Measurements from ENCODE around the gene HOXB9. TPM values are rescaled to one million over a fixed set of nuclear protein-coding genes. Genes with fewer than 3 reads are reported as not detected.

HOXB9 gene
- total RNA-seq, 4 donors from 2014 or later = 0.09 to 0.48 TPM; not detected in 2

DNA sequence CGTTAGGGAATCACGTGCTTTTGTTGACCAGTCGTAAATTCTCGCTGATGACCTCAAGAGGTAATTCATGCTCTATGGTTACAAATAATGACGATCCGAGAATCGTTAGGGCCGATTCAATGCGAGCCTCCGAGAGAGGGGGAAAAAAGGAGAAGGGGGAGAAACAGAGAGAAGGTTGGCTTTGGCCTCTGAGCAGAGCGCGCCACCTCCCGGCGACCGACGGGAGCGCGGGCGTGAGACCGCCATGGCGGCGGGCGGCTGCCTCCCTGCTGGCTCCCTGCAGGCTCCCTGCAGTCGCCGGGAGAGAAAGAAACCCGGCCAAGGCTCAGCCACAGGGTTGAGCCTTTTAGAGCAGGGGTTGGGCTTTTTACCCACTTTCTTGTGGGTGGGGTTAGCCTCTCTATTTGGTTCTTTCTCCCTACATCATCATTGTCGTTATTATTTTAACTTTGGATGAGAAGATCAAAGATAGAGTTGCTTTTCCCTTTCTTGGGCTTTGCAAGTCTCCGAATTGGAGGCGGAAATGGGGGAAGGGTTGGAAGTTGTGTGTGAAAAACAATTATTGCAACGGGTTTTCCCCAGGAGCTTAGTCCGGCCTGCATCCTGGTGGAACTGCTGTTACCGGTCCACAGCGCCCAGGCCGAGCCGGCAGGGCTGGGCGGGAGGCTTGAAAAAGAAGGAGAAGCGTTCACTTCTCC is 32.2 kb downstream of the HOXB9 start:
- peak; percentile 63 for ATAC-seq (ENCODE audit: low FRiP score)
- TF ChIP-seq, protein P1, sequence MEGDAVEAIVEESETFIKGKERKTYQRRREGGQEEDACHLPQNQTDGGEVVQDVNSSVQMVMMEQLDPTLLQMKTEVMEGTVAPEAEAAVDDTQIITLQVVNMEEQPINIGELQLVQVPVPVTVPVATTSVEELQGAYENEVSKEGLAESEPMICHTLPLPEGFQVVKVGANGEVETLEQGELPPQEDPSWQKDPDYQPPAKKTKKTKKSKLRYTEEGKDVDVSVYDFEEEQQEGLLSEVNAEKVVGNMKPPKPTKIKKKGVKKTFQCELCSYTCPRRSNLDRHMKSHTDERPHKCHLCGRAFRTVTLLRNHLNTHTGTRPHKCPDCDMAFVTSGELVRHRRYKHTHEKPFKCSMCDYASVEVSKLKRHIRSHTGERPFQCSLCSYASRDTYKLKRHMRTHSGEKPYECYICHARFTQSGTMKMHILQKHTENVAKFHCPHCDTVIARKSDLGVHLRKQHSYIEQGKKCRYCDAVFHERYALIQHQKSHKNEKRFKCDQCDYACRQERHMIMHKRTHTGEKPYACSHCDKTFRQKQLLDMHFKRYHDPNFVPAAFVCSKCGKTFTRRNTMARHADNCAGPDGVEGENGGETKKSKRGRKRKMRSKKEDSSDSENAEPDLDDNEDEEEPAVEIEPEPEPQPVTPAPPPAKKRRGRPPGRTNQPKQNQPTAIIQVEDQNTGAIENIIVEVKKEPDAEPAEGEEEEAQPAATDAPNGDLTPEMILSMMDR (IDR thresholded peaks at IDR 0.05) = peak in 2 of 3 donors; percentile 67 to 68
- DNase-seq (ENCODE audit: low spot score) = no peak

DNA sequence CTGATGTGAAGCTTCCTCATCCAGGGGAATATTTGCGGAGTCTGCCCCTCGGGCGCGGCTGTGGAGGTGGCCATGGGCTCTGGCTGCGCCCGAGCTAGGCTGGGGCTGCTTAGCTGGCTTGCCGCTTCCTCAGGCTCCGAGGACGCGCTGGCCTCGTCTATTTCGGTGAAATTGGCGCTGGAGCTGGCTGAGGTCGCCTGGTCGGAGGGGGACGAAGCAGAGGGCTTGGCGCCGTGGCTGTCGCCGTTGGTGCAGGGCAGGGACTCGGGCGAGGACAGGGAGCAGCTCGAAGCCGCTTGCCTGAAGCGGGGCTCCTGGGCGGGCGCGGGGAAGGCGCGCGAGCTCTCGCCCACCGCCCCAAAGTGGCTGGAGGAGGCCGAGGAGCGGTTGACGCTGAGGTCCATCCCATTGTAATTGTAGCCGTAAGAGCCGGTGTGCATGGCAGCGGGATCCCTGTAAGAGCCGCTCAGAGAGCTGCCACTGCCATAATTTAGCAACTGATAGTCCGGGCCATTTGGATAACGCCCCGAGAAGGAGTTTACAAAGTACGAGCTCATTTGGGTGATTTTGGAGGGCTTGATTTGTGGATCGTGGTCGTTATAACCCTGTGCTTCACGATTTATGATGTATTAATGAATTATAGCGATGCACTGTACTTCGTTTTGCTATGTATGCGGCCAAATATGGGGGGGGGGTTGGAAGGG is 32.9 kb downstream of the HOXB9 start, which contains the start of gene HOXB5:
TSS of gene HOXB5 (minus strand) at position 654 of the 704 bp plus-strand sequence. CDS start at position 557, 97 bp downstream.
- TF ChIP-seq, protein P1 (IDR thresholded peaks at IDR 0.05) = no peak
- ATAC-seq (ENCODE audit: low FRiP score) (no peak), DNase-seq (ENCODE audit: low spot score) (no peak)

DNA sequence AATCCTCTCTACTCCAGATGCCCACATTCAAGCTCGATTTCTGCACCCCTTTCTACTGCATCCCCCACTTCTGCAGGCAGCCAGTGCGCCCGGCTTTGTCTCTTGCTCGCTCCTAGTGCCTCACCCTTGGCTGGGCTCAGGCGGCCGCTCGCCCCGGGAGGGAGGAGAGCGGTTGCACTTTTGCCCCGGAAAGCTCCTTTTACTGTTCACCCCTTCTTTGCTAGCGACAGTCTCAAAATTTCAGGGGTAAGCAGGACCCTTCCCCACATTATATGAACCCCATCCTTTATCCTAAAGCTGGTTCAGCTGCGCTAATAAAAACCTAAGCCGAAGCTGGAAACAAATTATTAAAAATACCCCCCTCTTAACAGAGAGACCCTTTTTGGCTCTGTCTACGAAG is 33.6 kb downstream of the HOXB9 start:
- ATAC-seq (ENCODE audit: low FRiP score) = no peak
- TF ChIP-seq, protein P1 (IDR thresholded peaks at IDR 0.05) = no peak
- no peak for DNase-seq (ENCODE audit: low spot score)

DNA sequence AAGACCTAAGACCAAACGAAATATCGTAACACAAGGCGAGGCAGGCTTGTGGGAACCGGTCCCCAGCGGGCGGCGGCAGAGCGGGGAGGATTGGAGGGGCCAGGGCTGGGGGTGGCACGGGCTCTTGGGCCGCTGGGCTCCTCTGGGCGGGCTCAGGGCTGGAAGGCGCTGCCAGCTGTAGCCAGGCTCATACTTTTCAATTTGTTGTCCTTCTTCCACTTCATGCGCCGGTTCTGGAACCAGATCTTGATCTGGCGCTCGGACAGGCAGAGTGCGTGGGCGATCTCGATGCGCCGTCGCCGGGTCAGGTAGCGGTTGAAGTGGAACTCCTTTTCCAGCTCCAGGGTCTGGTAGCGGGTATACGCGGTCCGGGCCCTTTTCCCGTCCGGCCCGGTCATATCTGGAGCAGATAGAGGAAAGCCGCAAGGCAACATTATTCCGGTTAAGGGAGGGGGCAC is 34.1 kb downstream of the HOXB9 start:
- ATAC-seq (ENCODE audit: low FRiP score) (no peak), DNase-seq (ENCODE audit: low spot score) (no peak)
- TF ChIP-seq, protein P1 (IDR thresholded peaks at IDR 0.05) = no peak

DNA sequence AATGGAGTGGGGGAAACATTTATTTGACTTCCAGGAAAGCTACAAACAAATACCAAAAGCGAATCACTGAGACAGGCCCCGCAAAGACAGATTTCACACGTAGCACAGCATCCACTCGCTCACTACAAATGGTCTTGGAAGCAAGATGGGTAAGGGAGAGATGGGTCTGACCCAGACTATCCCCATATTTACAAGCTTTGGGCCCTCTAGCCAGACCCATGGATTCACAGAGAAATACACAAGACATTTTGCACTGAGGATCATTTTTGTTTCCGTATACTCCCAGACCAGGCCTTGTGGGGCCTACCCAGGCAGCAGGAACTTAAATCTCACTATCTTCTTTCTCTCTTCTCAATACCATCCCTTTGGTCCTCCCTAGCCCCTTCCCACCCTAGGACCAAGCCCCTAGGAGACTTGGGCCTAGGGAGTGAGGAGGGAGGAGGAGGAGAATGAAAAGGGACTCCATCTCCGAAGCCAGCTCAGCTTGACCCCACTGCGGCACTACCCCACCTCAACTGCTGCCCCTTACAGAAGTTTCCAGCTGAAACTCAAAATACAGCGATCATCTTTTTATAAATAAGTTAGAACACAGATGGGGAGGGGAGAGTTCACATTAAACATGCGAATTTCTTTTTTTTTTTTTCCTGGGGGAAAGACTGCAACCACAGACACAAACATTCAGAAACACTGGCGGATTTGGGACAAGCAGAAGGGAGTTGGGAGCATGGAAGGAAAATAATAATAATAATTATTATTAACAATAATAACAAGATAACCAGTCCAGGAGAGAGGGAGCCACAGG is 34.7 kb downstream of the HOXB9 start:
- TF ChIP-seq, protein P1 (IDR thresholded peaks at IDR 0.05) = no peak
- DNase-seq (ENCODE audit: low spot score) = no peak
- ATAC-seq (ENCODE audit: low FRiP score) = no peak

DNA sequence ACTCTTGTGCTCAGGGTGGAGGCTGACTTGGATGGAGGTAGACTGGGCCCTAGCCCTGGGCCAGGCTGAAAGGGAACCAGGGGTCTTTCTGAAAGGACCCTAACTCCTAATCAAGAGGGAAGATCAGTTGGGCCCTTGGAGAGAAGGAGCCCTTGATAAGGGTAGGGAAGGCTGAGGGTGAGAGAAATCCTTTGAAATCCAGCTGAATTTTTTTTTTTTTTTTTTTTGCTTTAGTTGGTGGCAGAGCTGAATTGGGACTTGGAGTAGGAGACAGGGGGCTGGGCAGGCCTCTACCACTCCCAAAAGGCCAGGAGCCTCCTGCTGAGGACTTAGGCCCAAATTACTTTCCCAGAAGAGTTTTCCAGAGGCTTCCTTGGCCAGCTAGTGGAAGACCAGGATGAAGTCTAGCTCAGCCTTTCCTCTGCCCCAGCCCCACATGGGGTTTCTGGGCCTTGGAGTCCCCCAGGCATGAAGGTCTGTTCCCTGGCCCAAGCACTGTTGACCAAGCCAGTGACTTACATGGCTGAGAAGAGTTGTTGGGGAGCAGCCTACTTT is 35.5 kb downstream of the HOXB9 start:
- ATAC-seq (ENCODE audit: low FRiP score) (no peak), DNase-seq (ENCODE audit: low spot score) (no peak)
- TF ChIP-seq, protein P1 (IDR thresholded peaks at IDR 0.05) = no peak

Data from omental fat pad (tissue), 4 donors.